Activated T-helper 1 cell treated with anti-CD3 and anti-CD28 coated beads, Interleukin-12 subunit alpha, Interleukin-12 subunit beta, Interleukin-2, Interleukin-4 antibody, amounts not matched to agents 30 ng/mL and 10 ng/mL and 1 ng/mL, durations not matched to agents 14 hours and 24 hours and 36 hours (primary cell): Measurements from ENCODE around the gene CHID1. TPM values are rescaled to one million over a fixed set of nuclear protein-coding genes. Genes with fewer than 3 reads are reported as not detected.

ENCODE experiments used
- DNase-seq: peaks from one replicate; pipeline ENCODE4 v3.0.0; 2021; ENCODE audit warnings: low spot score
- H3K27ac Mint-ChIP-seq: one replicate; pipeline ENCODE4 v1.8.0; 2021; ENCODE audit warnings: mild to moderate bottlenecking, mixed read lengths
- H3K27me3 Mint-ChIP-seq: one replicate; pipeline ENCODE4 v1.8.0; 2022; ENCODE audit warnings: mild to moderate bottlenecking, moderate library complexity, mixed read lengths; ENCODE audit not compliant: insufficient read depth
- H3K36me3 Mint-ChIP-seq: one replicate; pipeline ENCODE4 v1.8.0; 2021; ENCODE audit warnings: low read depth, mixed read lengths
- H3K4me1 Mint-ChIP-seq: one replicate; pipeline ENCODE4 v1.8.0; 2021; ENCODE audit warnings: low read depth, mixed read lengths
- H3K4me3 Mint-ChIP-seq: one replicate; pipeline ENCODE4 v1.8.0; 2021; ENCODE audit warnings: mild to moderate bottlenecking, moderate library complexity, mixed read lengths
- H3K9me3 Mint-ChIP-seq: one replicate; pipeline ENCODE4 v1.8.0; 2021; ENCODE audit warnings: mixed read lengths
- intact Hi-C: fragments of 100-400 bp; cut with micrococcal nuclease; formaldehyde crosslinking; loops from one replicate; pipeline ENCODE4 v1.15.1; 2024
- total RNA-seq: library from RNA; stranded (reverse); gene quantifications from 2 replicates; pipeline ENCODE4 v1.2.3, GENCODE V29; 2022

CHID1 gene
- total RNA-seq, 1 donor from 2014 or later: 110 TPM

DNA sequence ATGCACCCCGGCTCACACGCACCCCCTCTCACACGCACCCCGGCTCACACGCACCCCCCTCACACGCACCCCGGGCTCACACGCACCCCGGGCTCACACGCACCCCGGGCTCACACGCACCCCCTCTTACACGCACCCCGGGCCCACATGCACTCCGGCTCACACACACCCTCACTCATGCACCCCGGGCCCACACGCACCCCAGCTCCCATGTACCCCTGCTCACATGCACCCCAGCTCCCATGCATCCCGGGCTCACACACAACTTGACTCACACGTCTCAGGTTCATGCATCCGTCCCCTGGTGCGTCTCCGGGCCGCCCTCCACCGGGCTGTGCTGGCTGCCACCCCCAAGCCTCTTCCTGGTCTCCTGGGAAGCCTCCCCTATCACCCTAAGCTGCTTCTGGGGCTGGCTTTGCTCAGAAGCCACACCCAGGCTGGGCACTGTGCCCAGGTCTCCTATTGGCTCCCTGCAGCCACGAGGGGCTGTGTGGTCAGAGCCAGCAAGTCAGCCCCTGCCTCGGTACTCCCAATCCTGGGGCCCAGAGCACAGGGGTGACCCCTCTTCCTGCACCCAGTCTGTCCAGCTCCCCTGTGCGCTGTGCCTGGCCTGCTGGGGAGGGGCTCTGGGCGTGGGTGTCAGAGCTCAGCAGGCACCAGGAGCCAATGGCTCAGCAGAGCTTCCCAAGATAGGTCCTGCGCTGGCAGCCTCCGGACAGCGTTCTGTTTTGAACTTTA is 51.0 kb downstream of the CHID1 start:
- intact Hi-C loops: no loop called here

DNA sequence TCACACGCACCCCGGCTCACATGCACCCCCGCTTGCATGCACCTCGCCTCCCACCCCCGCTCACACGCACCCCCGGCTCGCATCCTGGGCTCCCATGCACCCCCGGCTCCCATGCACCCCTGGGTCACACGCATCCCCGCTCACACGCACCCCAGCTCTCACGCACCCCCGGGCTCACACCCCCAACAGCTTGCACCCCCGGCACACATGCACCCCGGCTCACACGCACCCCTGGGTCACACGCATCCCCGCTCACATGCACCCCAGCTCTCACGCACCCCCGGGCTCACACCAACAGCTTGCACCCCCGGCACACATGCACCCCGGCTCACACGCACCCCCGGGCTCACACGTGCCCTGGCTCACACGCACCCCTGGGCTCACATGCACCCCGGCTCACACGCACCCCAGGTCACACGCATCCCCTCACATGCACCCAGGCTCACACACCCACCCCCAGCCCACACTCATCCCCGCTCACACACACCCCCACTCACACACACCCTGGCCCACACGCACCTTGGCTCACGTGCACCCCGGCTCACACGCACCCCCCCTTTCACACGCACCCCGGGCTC is 51.8 kb downstream of the CHID1 start:
- H3K4me3 Mint-ChIP-seq: no peak overlapping the region
- intact Hi-C loops: no loop called here
- H3K9me3 Mint-ChIP-seq: no peaks in the 10 kb centered on the region
- no peaks in the 10 kb centered on the region for H3K36me3 Mint-ChIP-seq
- H3K27ac Mint-ChIP-seq: no peak overlapping the region
- H3K27me3 Mint-ChIP-seq: no peaks in the 10 kb centered on the region
- no peak for DNase-seq
- H3K4me1 Mint-ChIP-seq: no peaks in the 10 kb centered on the region

More for the DNA sequence above, 51.0 kb downstream of the CHID1 start:
- no peak overlapping the region for H3K4me3 Mint-ChIP-seq
- DNase-seq: no peak
- no peaks in the 10 kb centered on the region for H3K27me3 Mint-ChIP-seq
- no peaks in the 10 kb centered on the region for H3K36me3 Mint-ChIP-seq
- H3K27ac Mint-ChIP-seq: no peak overlapping the region
- H3K9me3 Mint-ChIP-seq: no peaks in the 10 kb centered on the region
- H3K4me1 Mint-ChIP-seq: no peaks in the 10 kb centered on the region

DNA sequence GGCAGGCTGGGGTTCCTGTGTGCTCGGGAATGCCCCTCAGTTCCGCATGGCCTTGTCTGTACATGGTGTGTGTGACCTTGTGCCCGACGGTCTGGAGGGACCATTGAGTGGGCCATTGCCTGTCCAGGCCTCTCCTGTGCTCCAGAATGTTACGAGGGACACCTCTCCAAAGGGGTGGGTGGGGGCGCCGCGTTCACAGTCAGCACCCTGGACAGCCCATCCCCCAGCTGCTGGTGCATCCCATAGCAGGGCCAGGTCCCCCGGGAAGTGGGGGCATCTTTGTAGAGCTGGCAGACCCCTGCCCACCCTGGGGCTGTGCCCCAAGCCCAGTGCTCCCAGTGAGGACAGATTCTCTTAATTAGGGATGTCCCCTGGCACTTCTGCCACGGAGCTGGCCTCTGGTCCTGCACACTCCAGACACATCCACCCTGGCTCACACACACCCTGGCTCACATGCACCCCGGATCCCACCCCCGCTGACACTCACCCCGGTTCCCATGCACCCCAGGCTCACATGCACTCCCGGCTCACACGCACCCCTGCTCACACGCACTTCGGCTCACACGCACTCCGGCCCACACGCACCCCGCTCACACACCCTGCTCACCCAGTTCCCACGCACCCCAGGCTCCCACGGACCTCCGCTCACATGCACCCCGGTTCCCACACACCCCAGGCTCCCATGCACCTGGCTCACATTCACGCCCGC is 52.4 kb downstream of the CHID1 start:
- Mint-ChIP-seq H3K9me3 (no peaks in the 10 kb centered on the region), H3K27ac (no peak overlapping the region), H3K4me1 (no peaks in the 10 kb centered on the region), H3K27me3 (no peaks in the 10 kb centered on the region), H3K36me3 (no peaks in the 10 kb centered on the region), H3K4me3 (no peak overlapping the region)
- intact Hi-C loops: no loop called here
- no peak for DNase-seq

DNA sequence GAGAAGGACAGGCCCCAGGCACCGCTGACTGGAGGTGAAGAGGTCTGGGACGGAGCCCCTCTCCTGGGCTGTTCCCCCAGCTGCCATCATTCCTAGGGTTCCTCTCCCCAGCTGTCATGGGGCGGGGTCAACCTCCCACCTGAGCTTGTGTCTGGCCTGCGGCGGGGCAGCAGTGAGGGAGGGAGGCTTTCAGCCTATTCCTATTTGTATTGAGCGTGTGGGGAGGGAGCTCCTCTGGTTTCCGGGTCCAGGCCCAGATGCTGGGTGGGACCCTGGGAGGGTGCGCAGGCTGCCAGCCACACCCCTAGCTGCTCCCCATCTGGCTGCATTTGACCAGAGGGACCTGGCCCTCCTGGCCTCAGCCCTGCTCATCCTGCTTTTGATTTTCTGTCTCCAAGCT is 54.2 kb downstream of the CHID1 start:
- Mint-ChIP-seq H3K4me1 (no peaks in the 10 kb centered on the region), H3K27ac (no peak overlapping the region), H3K36me3 (no peaks in the 10 kb centered on the region), H3K27me3 (peaks cover 2% of the 10 kb centered on the region), H3K4me3 (no peak overlapping the region), H3K9me3 (no peaks in the 10 kb centered on the region)
- no peak for DNase-seq
- intact Hi-C loops: no loop called here

DNA sequence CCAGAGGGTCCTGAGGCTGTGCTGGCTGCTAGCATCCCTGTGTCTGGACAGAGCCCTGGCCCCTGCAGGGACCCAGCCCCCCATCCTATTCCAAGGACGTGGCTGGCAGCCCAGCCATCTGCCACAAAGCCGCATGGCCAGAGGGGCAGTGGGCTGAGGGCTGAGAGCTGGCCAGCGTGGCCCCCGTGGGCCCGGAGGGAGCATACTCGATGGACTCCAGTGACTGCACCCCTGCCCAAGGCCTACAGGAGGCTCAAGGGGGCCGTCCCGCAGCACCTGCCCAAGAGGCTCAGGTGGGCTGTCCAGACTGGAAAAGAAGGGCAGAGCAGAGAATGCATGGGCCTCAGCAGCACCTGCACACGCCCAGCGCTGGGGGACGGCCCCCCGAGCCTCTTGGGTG is 54.8 kb downstream of the CHID1 start:
- no peaks in the 10 kb centered on the region for H3K4me1 Mint-ChIP-seq
- H3K9me3 Mint-ChIP-seq: no peaks in the 10 kb centered on the region
- H3K36me3 Mint-ChIP-seq: no peaks in the 10 kb centered on the region
- intact Hi-C loops: no loop called here
- DNase-seq: no peak
- no peak overlapping the region for H3K4me3 Mint-ChIP-seq
- no peak overlapping the region for H3K27ac Mint-ChIP-seq
- H3K27me3 Mint-ChIP-seq: peaks cover 2% of the 10 kb centered on the region

DNA sequence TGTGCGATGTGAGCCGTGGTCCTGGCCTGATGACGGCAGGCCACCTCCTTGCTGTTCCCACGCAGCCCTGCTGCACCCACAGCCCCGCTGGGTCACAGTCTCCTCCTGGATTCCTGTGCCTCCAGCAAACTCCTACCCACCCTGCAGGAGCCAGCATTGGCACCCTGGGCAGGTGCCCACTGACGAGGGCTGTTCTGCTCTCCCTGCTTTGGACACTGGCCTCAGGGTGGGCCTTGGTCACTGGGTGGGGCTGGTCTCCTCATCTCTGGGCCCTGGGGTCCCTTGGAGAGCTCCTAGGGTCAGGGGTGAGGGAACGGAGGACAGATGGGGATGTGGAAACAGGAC is 55.3 kb downstream of the CHID1 start:
- intact Hi-C loops: no loop called here
- Mint-ChIP-seq H3K36me3 (no peaks in the 10 kb centered on the region), H3K9me3 (no peaks in the 10 kb centered on the region), H3K27ac (no peak overlapping the region), H3K27me3 (peaks cover 2% of the 10 kb centered on the region), H3K4me1 (no peaks in the 10 kb centered on the region), H3K4me3 (no peak overlapping the region)
- no peak for DNase-seq

DNA sequence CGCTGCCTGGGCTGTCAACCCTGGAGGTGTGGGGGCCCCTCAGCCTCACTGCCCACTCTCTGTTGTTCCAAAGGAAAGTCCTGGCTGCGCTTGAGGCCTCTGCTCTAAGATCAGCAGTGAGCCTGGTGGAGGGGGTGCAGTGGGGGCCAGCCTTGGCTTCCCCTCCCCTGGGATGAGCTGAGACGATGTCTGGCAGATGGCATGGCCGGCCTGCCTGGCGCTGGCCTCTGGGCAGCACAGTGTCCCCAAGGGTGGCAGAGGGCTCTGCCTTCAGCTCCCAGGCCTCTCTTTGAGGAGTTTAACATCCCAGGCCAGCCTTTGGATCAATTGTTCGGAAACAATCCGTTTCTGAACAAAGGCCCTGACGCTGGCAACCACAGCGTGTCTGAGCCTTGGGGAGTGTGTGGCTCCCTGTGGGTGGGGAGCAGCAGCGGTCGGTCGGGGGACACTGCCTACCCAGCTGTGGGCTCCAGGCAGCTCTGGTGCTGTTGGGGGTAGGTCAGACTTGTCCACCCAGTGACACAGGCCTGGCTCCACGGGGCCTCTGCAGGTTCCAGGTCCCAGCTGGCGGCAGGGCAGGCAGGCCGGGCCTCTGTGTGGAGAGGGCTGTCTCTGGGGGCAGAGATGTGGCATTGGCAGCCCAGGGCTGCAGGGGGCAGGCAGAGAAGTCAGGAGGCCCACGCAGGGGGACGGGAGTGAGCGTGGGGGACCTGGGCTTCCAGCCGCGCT is 55.8 kb downstream of the CHID1 start:
- H3K36me3 Mint-ChIP-seq: no peaks in the 10 kb centered on the region
- no peak for DNase-seq
- peaks cover 2% of the 10 kb centered on the region for H3K27me3 Mint-ChIP-seq
- no peak overlapping the region for H3K27ac Mint-ChIP-seq
- no peaks in the 10 kb centered on the region for H3K4me1 Mint-ChIP-seq
- H3K9me3 Mint-ChIP-seq: no peaks in the 10 kb centered on the region
- intact Hi-C loops: no loop called here
- no peak overlapping the region for H3K4me3 Mint-ChIP-seq

DNA sequence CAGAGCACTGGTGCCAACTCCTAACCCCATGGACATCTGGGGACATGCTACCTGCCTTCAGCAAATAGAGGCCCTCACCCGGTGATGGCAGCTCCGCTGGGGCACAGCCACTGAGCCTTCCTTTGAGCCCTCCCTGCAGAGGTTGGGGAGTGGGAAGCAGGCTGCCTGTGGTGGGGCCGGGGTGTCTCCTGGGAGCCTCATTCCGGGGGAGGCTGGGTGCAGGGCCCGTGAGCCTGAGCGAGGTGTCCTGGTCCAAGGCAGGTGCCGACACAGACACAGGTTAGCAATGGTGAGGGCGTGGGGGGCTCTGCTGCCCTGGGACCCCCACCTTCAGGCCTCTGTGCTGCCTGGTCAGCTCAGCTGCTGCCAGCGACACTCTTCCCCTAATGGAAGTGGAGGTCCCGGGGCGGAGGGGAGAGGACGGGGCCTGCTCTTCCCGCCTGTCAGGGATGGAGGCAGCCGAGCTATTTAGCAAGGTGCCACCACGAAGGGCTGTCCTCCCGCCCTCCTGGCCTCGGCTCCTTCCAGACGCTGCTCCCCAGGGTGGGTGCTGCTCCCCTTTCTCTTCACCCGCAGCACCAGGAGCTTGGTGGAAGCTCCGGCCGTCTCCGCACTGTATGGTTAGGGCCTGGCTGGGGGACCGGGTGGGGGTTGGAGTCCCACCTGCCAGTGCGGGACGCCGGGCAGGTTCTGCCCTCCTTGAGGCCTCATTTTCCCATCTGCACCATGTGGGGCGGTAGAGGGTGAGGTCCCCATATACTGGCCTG is 56.7 kb downstream of the CHID1 start:
- no peak for DNase-seq
- Mint-ChIP-seq H3K4me1 (no peaks in the 10 kb centered on the region), H3K36me3 (no peaks in the 10 kb centered on the region), H3K9me3 (no peaks in the 10 kb centered on the region), H3K27ac (no peak overlapping the region), H3K27me3 (peaks cover 2% of the 10 kb centered on the region), H3K4me3 (no peak overlapping the region)
- intact Hi-C loops: no loop called here

DNA sequence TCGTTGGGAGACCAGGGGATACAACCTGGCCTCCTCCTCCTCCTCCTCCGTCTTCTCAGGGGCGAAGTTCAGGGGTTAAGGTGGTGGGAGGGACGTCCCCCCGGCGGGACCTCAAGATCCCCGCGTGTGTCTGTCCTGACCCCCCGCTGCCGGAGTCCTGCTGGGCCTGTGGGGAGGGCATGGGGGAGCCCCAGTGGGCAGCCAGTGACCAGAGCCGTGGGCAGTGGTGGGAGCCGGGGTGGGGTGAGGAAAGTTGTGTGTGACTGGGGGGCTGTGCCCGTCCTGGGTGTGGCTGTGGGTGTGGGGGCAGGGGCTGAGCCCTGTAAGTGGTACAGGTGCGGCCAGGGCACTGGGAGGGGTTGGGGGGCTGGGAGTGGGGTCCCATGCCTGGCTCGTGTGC is 57.8 kb downstream of the CHID1 start:
- Mint-ChIP-seq H3K27ac (no peak overlapping the region), H3K9me3 (no peaks in the 10 kb centered on the region), H3K4me1 (no peaks in the 10 kb centered on the region), H3K36me3 (no peaks in the 10 kb centered on the region), H3K4me3 (no peak overlapping the region), H3K27me3 (peaks cover 2% of the 10 kb centered on the region)
- no peak for DNase-seq
- intact Hi-C loops: no loop called here

DNA sequence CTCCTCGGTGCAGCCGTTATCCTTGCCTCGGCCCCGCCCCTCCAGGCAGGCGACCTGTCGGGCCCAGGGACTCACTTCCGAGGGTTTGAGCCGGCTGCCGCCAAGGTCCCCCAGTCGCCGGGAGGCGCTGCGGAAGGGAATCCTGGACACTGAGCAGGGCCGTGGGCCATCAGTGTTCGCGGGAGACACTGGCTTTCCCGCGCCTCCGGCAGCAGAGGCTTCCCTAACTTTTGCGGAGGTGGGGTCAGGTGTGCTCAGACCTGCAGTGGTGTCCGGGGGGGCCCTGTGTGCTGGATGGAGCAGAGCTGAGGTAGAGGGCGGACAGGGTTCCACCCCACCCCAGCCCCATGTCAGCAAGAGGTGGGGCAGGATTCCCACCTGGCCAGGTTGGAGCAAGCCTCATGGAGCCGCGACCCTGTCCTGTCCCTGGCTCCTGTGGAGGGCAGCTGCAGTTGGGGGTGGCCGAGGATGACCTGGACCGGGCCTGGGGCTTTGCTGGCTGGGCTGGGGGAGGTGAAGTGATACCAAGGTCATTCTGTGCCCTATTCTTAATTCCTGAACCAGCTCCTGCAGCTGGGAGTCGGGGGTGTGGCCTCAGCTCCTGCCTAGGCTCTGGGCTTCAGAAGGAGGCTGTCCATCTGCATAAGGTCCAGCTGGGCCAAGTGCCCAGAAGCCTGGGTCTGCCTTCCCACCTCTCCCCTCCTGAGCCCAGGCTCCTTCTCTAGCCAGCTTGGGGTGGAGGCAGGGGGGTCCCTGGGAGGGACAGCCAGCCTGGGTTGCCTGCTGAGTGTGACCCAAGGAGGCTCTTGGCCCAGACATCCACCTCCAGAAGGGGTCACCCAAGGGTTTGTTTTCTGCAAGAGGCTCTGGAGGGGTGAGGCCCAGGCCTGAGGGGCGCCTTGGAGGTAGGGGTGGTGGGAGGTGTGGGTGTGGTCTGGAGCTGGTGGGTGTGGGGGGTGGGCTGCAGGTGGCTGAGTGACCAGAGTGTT is 59.5 kb downstream of the CHID1 start:
- Mint-ChIP-seq H3K36me3 (no peaks in the 10 kb centered on the region), H3K4me3 (no peak overlapping the region), H3K4me1 (no peaks in the 10 kb centered on the region), H3K27me3 (peaks cover 4% of the 10 kb centered on the region), H3K9me3 (no peaks in the 10 kb centered on the region), H3K27ac (no peak overlapping the region)
- intact Hi-C loops: no loop called here
- no peak for DNase-seq

DNA sequence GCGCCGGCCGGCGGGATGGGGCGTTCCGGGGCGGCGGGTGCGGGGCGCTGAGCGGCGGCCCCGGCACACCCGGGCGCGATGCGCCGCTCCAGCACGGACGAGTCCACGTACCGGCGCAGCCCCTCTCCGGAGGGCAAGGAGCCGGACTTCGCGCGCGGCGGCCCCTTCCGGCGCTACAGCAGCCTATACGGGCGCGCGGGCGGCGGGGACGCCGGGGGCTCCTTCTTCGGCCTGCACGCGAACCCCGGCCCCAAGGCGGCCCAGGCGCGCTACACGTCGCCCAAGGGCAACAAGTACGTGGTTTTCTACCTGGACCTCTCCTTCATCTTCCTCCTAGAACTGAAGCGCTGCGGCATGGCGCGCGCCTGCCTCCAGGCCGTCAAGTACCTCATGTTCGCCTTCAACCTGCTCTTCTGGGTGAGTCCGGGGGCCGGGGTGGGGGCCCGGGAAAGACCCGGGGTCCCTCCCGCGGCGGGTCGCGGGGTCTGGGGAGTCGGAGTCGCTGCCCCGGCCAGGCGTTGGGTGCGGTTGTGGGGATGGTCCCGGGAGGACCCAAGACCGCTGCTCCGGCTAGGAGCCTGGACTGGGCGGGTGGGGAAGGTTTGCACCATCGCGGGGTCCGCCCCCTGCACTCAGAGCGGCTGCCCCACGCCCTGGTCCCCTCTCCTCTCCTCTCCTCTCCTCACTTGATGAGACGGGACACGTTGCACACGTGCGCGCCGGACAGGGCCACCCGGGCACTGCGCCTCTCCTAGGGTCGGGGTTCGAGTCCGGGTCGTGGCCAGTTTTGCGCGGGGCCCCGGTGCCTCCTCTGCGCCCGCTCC is 60.4 kb downstream of the CHID1 start:
- intact Hi-C loops: loop anchor here (2.0 to 5.0 kb wide), 2 partner anchors 19 to 77 kb away; partner anchors contain the start of gene AP2A2
- Mint-ChIP-seq H3K27ac (no peak overlapping the region), H3K27me3 (peaks cover 4% of the 10 kb centered on the region), H3K9me3 (no peaks in the 10 kb centered on the region), H3K36me3 (no peaks in the 10 kb centered on the region), H3K4me1 (no peaks in the 10 kb centered on the region), H3K4me3 (no peak overlapping the region)
- DNase-seq: no peak
